ENCODE results near the gene RPL28. TPM values are rescaled to one million over a fixed set of nuclear protein-coding genes. Genes with fewer than 3 reads are reported as not detected.
A peak's percentile ranks its signal among the peaks of the same experiment; 100 is the strongest.

The RPL28 gene
- total and polyA plus RNA-seq, 2 of the 13 experiments (the other 11 are each of a cell fraction or from before 2014, with no cell fraction given): 105 to 420 TPM

DNA sequence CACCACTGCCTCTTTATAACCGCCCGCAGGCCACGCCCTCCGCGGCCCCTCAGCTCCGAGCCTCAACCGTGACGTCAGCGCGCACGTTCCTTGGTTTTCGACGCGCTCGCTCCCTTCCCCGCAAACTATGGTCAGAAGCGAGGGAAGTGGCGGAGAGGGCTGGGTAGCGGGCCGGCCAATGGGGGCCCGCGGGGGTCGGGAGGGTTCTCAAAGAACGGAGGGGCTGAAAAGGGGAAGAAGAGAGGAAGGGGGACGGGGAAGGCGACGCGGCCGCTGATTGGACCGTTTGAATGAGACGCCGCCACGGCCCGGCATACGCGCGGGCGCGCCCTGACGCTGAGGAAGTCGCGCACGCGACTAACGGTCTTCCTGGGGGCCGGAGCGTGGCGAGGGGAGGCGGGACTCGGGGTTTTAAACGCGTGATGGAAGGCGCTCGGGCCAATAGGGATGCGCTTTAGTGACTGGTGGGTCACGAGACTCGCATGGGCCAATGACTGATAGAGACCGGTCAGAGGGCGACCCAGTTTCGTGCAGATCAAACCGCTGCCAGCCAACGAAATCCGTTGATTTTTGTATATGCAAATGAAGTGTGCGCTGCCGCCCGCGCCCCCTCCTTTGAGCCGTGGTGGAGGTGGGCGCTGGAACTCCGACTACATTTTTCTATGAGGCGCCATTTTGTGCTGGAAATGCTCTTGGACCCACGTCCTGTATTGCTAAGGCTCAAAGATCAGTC is 22.2 kb downstream of the RPL28 start (continued):
- TF ChIP-seq, protein P1, sequence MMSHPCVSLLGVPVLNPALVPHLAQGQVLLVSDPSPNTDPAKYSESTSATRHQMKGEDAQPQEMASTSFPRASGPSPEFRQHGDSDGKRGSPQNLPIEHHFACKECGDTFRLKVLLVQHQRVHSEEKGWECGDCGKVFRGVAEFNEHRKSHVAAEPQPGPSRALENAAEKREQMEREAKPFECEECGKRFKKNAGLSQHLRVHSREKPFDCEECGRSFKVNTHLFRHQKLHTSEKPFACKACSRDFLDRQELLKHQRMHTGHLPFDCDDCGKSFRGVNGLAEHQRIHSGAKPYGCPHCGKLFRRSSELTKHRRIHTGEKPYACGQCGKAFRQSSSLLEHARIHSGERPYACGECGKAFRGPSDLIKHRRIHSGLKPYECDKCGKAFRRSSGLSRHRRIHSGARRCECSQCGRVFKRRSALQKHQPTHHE (CRISPR knock-in tag; IDR thresholded peaks at IDR 0.05; ENCODE audit: borderline replicate concordance): no peak; the same call in 1 of the 2 replicates
- TF ChIP-seq ZNF607 (CRISPR knock-in tag; IDR thresholded peaks at IDR 0.05; ENCODE audit: borderline replicate concordance) (peak; percentile 77; the same call in 1 of the 2 replicates), SALL1 (CRISPR knock-in tag; IDR thresholded peaks at IDR 0.05) (peak; percentile 76), NFRKB (IDR thresholded peaks at IDR 0.05) (no peak), ZNF451 (CRISPR knock-in tag; IDR thresholded peaks at IDR 0.05) (no peak), KLF9 (CRISPR knock-in tag; IDR thresholded peaks at IDR 0.05; ENCODE audit: low read depth) (no peak), ZFP36L2 (CRISPR knock-in tag; IDR thresholded peaks at IDR 0.05) (no peak), AGO1 (IDR thresholded peaks at IDR 0.05; ENCODE audit: low read depth, low read length, poor library complexity, severe bottlenecking) (peak; percentile 41), CEBPG (CRISPR knock-in tag; IDR thresholded peaks at IDR 0.05) (no peak), FOXK1 (CRISPR knock-in tag; IDR thresholded peaks at IDR 0.05; ENCODE audit: borderline replicate concordance, low read depth) (no peak; the same call in 1 of the 2 replicates), SOX5 (CRISPR knock-in tag; IDR thresholded peaks at IDR 0.05; ENCODE audit: borderline replicate concordance) (0 out of 2 replicates have a peak, but pooled peaks have one; percentile 35), ZNF441 (CRISPR knock-in tag; IDR thresholded peaks at IDR 0.05; ENCODE audit: borderline replicate concordance) (0 out of 2 replicates have a peak, but pooled peaks have one; percentile 57), ZEB1 (IDR thresholded peaks at IDR 0.05; ENCODE audit: insufficient replicate concordance, low read depth) (no peak), ZNF674 (CRISPR knock-in tag; IDR thresholded peaks at IDR 0.05; ENCODE audit: low read depth) (no peak), FOXA1 (IDR thresholded peaks at IDR 0.05) (no peak), FOXA1 (CRISPR knock-in tag; IDR thresholded peaks at IDR 0.05) (no peak), RBAK (CRISPR knock-in tag; IDR thresholded peaks at IDR 0.05) (no peak), ZNF589 (CRISPR knock-in tag; conservative IDR thresholded peaks at IDR 0.05) (0 out of 2 replicates have a peak, but pooled peaks have one; percentile 56), PAX8 (CRISPR knock-in tag; IDR thresholded peaks at IDR 0.05; ENCODE audit: borderline replicate concordance) (no peak; the same call in 1 of the 2 replicates), ZNF703 (CRISPR knock-in tag; IDR thresholded peaks at IDR 0.05; ENCODE audit: borderline replicate concordance) (no peak), NR2C2 (CRISPR knock-in tag; IDR thresholded peaks at IDR 0.05; ENCODE audit: borderline replicate concordance) (peak; percentile 65), PCBP1 (IDR thresholded peaks at IDR 0.05; ENCODE audit: borderline replicate concordance, low read depth, low read length) (no peak), ZMYM4 (CRISPR knock-in tag; IDR thresholded peaks at IDR 0.05) (peak; percentile 93), ZBTB1 (CRISPR knock-in tag; IDR thresholded peaks at IDR 0.05; ENCODE audit: borderline replicate concordance) (no peak)
- TF ChIP-seq, protein P2, sequence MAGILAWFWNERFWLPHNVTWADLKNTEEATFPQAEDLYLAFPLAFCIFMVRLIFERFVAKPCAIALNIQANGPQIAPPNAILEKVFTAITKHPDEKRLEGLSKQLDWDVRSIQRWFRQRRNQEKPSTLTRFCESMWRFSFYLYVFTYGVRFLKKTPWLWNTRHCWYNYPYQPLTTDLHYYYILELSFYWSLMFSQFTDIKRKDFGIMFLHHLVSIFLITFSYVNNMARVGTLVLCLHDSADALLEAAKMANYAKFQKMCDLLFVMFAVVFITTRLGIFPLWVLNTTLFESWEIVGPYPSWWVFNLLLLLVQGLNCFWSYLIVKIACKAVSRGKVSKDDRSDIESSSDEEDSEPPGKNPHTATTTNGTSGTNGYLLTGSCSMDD (CRISPR knock-in tag; IDR thresholded peaks at IDR 0.05): no peak
- TF ChIP-seq, protein P3, sequence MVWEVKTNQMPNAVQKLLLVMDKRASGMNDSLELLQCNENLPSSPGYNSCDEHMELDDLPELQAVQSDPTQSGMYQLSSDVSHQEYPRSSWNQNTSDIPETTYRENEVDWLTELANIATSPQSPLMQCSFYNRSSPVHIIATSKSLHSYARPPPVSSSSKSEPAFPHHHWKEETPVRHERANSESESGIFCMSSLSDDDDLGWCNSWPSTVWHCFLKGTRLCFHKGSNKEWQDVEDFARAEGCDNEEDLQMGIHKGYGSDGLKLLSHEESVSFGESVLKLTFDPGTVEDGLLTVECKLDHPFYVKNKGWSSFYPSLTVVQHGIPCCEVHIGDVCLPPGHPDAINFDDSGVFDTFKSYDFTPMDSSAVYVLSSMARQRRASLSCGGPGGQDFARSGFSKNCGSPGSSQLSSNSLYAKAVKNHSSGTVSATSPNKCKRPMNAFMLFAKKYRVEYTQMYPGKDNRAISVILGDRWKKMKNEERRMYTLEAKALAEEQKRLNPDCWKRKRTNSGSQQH (CRISPR knock-in tag; IDR thresholded peaks at IDR 0.05; ENCODE audit: low read depth): peak; percentile 68; the same call in 1 of the 2 replicates
- TF ChIP-seq, protein P4, sequence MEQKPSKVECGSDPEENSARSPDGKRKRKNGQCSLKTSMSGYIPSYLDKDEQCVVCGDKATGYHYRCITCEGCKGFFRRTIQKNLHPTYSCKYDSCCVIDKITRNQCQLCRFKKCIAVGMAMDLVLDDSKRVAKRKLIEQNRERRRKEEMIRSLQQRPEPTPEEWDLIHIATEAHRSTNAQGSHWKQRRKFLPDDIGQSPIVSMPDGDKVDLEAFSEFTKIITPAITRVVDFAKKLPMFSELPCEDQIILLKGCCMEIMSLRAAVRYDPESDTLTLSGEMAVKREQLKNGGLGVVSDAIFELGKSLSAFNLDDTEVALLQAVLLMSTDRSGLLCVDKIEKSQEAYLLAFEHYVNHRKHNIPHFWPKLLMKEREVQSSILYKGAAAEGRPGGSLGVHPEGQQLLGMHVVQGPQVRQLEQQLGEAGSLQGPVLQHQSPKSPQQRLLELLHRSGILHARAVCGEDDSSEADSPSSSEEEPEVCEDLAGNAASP (CRISPR knock-in tag; IDR thresholded peaks at IDR 0.05; ENCODE audit: borderline replicate concordance): 0 out of 2 replicates have a peak, but pooled peaks have one; percentile 51

Data from HepG2 (cell line).